ENCODE measurements around the gene MVB12B. TPM values are rescaled to one million over a fixed set of nuclear protein-coding genes. Genes with fewer than 3 reads are reported as not detected.

Gene MVB12B
- total RNA-seq, 1 experiment from 2014 or later, result 5.8 TPM

DNA sequence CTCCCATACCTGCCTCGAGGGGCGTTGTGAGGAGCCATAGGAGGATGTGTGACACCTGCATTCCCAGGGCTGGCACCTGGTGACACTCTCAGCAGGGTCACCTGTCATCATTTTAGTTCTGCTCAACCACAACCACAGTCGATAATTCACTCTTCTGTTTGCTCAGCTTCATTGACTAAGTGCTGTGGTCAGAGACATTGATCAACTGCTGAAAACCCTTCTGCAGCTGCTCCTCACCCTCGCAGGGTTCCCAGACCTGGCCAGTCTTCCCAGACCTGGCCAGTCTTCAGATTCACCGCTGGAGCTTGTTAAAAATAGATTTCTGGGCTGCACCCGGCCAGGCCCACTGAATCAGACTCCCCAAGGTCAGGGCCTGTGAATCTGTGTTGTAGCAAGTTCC lies 92.8 kb downstream of the MVB12B start:
- Mint-ChIP-seq H3K27ac (no peak overlapping the region), H3K9me3 (no peaks in the 10 kb centered on the region), H3K4me1 (peaks cover 36 to 50% of the 10 kb centered on the region in 2 experiments), H3K27me3 (ENCODE audit: low read depth) (peaks cover 30% of the 10 kb centered on the region), H3K36me3 (ENCODE audit: insufficient read depth in 1 of 3, low read depth in 3 of 3) (no peaks in the 10 kb centered on the region; a peak in 2 of 7 replicates), H3K4me3 (no peak overlapping the region)
- H3K79me1 ChIP-seq (ENCODE audit: insufficient read depth, low read depth, low read length, poor library complexity, severe bottlenecking), result no peaks in the 10 kb centered on the region
- no peaks in the 10 kb centered on the region for H3K9me3 ChIP-seq (ENCODE audit: control insufficient read depth, low read depth, low read length)
- H2BK15ac ChIP-seq (ENCODE audit: low read depth, low read length), result no peak overlapping the region
- TF ChIP-seq, protein P1, sequence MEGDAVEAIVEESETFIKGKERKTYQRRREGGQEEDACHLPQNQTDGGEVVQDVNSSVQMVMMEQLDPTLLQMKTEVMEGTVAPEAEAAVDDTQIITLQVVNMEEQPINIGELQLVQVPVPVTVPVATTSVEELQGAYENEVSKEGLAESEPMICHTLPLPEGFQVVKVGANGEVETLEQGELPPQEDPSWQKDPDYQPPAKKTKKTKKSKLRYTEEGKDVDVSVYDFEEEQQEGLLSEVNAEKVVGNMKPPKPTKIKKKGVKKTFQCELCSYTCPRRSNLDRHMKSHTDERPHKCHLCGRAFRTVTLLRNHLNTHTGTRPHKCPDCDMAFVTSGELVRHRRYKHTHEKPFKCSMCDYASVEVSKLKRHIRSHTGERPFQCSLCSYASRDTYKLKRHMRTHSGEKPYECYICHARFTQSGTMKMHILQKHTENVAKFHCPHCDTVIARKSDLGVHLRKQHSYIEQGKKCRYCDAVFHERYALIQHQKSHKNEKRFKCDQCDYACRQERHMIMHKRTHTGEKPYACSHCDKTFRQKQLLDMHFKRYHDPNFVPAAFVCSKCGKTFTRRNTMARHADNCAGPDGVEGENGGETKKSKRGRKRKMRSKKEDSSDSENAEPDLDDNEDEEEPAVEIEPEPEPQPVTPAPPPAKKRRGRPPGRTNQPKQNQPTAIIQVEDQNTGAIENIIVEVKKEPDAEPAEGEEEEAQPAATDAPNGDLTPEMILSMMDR (conservative IDR thresholded peaks at IDR 0.05), result no peak
- H3K4me2 ChIP-seq (ENCODE audit: insufficient read depth, insufficient read length, low read length), result no peak overlapping the region
- no peak overlapping the region for H4K91ac ChIP-seq (ENCODE audit: insufficient read length, low read depth, low read length)
- no peak overlapping the region for H2BK120ac ChIP-seq (ENCODE audit: low read depth, low read length, poor library complexity, severe bottlenecking)
- no peaks in the 10 kb centered on the region for H3K79me2 ChIP-seq (ENCODE audit: insufficient read depth, low read length)
- H3K18ac ChIP-seq (ENCODE audit: insufficient read length, low read depth, low read length), result no peak overlapping the region
- H4K8ac ChIP-seq (replicated peaks; ENCODE audit: insufficient read length, low read depth, low read length), result no peak overlapping the region
- no peaks in the 10 kb centered on the region for H3K23me2 ChIP-seq (ENCODE audit: insufficient read length, low read depth, low read length, poor library complexity, severe bottlenecking)
- H3K27ac ChIP-seq (ENCODE audit: insufficient read length, low read depth, low read length), result no peak overlapping the region
- no peak overlapping the region for H3K9ac ChIP-seq (ENCODE audit: extremely low read depth, insufficient read length, low read length)
- H3K4ac ChIP-seq (ENCODE audit: low read depth, low read length), result no peak overlapping the region
- no peak overlapping the region for H3K14ac ChIP-seq (ENCODE audit: insufficient read depth, low read length)
- no CpG with 5 or more reads among the region's 6 CpGs for WGBS (ENCODE audit: extremely low coverage, insufficient read length, low lambda C conversion rate)
- H3T11ph ChIP-seq (ENCODE audit: low read length), result no peak overlapping the region
- no peaks in the 10 kb centered on the region for H4K20me1 ChIP-seq (ENCODE audit: control insufficient read depth, insufficient read depth, insufficient read length)
- H2BK5ac ChIP-seq (ENCODE audit: insufficient read length, low read length), result no peak overlapping the region
- no peak overlapping the region for H2AFZ ChIP-seq (ENCODE audit: low read length)
- H4K5ac ChIP-seq (ENCODE audit: insufficient read length, low read depth, low read length), result no peak overlapping the region
- H3K56ac ChIP-seq (ENCODE audit: insufficient read length, low read depth, low read length), result no peak overlapping the region
- H2BK12ac ChIP-seq (ENCODE audit: insufficient read length, low read depth, low read length), result no peak overlapping the region
- H2AK5ac ChIP-seq (ENCODE audit: insufficient read length, low read length), result no peak overlapping the region
- no peaks in the 10 kb centered on the region for H3K27me3 ChIP-seq (ENCODE audit: insufficient read depth, low read length)
- H3K23ac ChIP-seq (ENCODE audit: insufficient read length, low read depth, low read length), result no peak overlapping the region
- DNase-seq, result no peak
- no peak overlapping the region for H2BK20ac ChIP-seq (ENCODE audit: low read depth, low read length, poor library complexity, severe bottlenecking)
- peaks cover 13% of the 10 kb centered on the region; the same call in 1 of the 2 replicates for H3K4me1 ChIP-seq (ENCODE audit: insufficient read depth, low read length)
